ACC112 (cell line): ENCODE measurements around the gene SYNE3.

Source experiments
- H2AFZ ChIP-seq: fragments of 200-600 bp; sonication (generic); one replicate; pipeline ENCODE4 v1.6.0; 2017; ENCODE audit warnings: antibody characterized with exemption, low read length; ENCODE audit not compliant: unreplicated experiment
- H3K27ac ChIP-seq: fragments of 200-600 bp; sonication (generic); 2 replicates; pipeline ENCODE4 v1.5.1; 2014; ENCODE audit warnings: low read depth, mild to moderate bottlenecking, antibody characterized with exemption, low read length, moderate library complexity
- H3K27me3 ChIP-seq: fragments of 200-600 bp; sonication (generic); 2 replicates; pipeline ENCODE4 v1.6.1; 2014; ENCODE audit warnings: mild to moderate bottlenecking, antibody characterized with exemption, low read length, moderate library complexity, mixed read lengths; ENCODE audit not compliant: insufficient read depth
- H3K36me3 ChIP-seq: fragments of 200-600 bp; sonication (generic); 2 replicates; pipeline ENCODE4 v1.6.1; 2016; ENCODE audit warnings: mild to moderate bottlenecking, antibody characterized with exemption, low read length, moderate library complexity, mixed read lengths; ENCODE audit not compliant: insufficient read depth
- H3K4me1 ChIP-seq: fragments of 200-600 bp; sonication (generic); one replicate; pipeline ENCODE4 v1.6.1; 2016; ENCODE audit warnings: low read length, mixed read lengths; ENCODE audit not compliant: insufficient read depth, unreplicated experiment, control insufficient read depth
- H3K4me3 ChIP-seq: fragments of 200-600 bp; sonication (generic); 2 replicates; pipeline ENCODE4 v1.5.1; 2014; ENCODE audit warnings: mild to moderate bottlenecking, low read depth, low read length
- H3K79me2 ChIP-seq: fragments of 200-600 bp; sonication (generic); one replicate; pipeline ENCODE4 v1.6.0; 2016; ENCODE audit warnings: low read length; ENCODE audit not compliant: control insufficient read depth, unreplicated experiment, insufficient read depth

The SYNE3 gene

GRCh38 chr14:95523815-95524448 lies 7.5 kb upstream of the SYNE3 start:
- Histone ChIP-seq H3K79me2 (no peaks in the 10 kb centered on the region), H3K4me3 (peak overlapping the region; percentile 44; the same call in 1 of the 2 replicates), H3K36me3 (no peaks in the 10 kb centered on the region), H2AFZ (no peak overlapping the region), H3K27me3 (no peaks in the 10 kb centered on the region), H3K4me1 (peaks cover 70% of the 10 kb centered on the region), H3K27ac (peak overlapping the region; percentile 89)

GRCh38 chr14:95523051-95523814 lies 6.8 kb upstream of the SYNE3 start:
- H3K79me2 ChIP-seq: no peaks in the 10 kb centered on the region
- H3K27me3 ChIP-seq: no peaks in the 10 kb centered on the region
- no peaks in the 10 kb centered on the region for H3K36me3 ChIP-seq
- H3K4me1 ChIP-seq: peaks cover 76% of the 10 kb centered on the region
- peak overlapping the region; percentile 89 for H3K27ac ChIP-seq
- H2AFZ ChIP-seq: no peak overlapping the region
- H3K4me3 ChIP-seq: peak overlapping the region; percentile 44

- no peaks in the 10 kb centered on the region for H3K36me3 ChIP-seq
- no peak overlapping the region for H3K4me3 ChIP-seq
- no peak overlapping the region for H2AFZ ChIP-seq
- peak overlapping the region; percentile 89; the same call in 1 of the 2 replicates for H3K27ac ChIP-seq
- peaks cover 83% of the 10 kb centered on the region for H3K4me1 ChIP-seq
- no peaks in the 10 kb centered on the region for H3K27me3 ChIP-seq
- no peaks in the 10 kb centered on the region for H3K79me2 ChIP-seq
Measured at GRCh38 chr14:95522556-95522955, 6.1 kb upstream of the SYNE3 start.

- no peaks in the 10 kb centered on the region for H3K36me3 ChIP-seq
- H3K27me3 ChIP-seq: no peaks in the 10 kb centered on the region
- H3K4me1 ChIP-seq: peaks cover 87% of the 10 kb centered on the region
- no peaks in the 10 kb centered on the region for H3K79me2 ChIP-seq
- H2AFZ ChIP-seq: no peak overlapping the region
- H3K4me3 ChIP-seq: no peak overlapping the region
- no peak overlapping the region for H3K27ac ChIP-seq
Measured at GRCh38 chr14:95522116-95522515, 5.7 kb upstream of the SYNE3 start.

GRCh38 chr14:95521001-95521400 lies 4.6 kb upstream of the SYNE3 start:
- no peak overlapping the region for H3K4me3 ChIP-seq
- no peaks in the 10 kb centered on the region for H3K36me3 ChIP-seq
- peaks cover 80% of the 10 kb centered on the region for H3K4me1 ChIP-seq

GRCh38 chr14:95520346-95520745 lies 3.9 kb upstream of the SYNE3 start:
- H3K79me2 ChIP-seq: peaks cover 6% of the 10 kb centered on the region
- peak overlapping the region; percentile 16 for H2AFZ ChIP-seq
- H3K27me3 ChIP-seq: no peaks in the 10 kb centered on the region
- peak overlapping the region; percentile 12; the same call in 1 of the 2 replicates for H3K4me3 ChIP-seq
- H3K4me1 ChIP-seq: peaks cover 80% of the 10 kb centered on the region
- H3K36me3 ChIP-seq: no peaks in the 10 kb centered on the region
- H3K27ac ChIP-seq: peak overlapping the region; percentile 80

More at GRCh38 chr14:95521001-95521400, 4.6 kb upstream of the SYNE3 start:
- Histone ChIP-seq H3K27ac (no peak overlapping the region), H3K27me3 (no peaks in the 10 kb centered on the region), H3K79me2 (no peaks in the 10 kb centered on the region), H2AFZ (no peak overlapping the region)

- H3K4me3 ChIP-seq: peak overlapping the region; percentile 12
- peaks cover 81% of the 10 kb centered on the region for H3K4me1 ChIP-seq
- H3K36me3 ChIP-seq: no peaks in the 10 kb centered on the region
- no peaks in the 10 kb centered on the region for H3K27me3 ChIP-seq
- H3K27ac ChIP-seq: peak overlapping the region; percentile 80
- peak overlapping the region; percentile 16 for H2AFZ ChIP-seq
- peaks cover 12% of the 10 kb centered on the region for H3K79me2 ChIP-seq
Measured at GRCh38 chr14:95519699-95520098, 3.2 kb upstream of the SYNE3 start.

- peak overlapping the region; percentile 80 for H3K27ac ChIP-seq
- peaks cover 19% of the 10 kb centered on the region for H3K79me2 ChIP-seq
- H3K4me3 ChIP-seq: peak overlapping the region; percentile 26; the same call in 1 of the 2 replicates
- no peaks in the 10 kb centered on the region for H3K36me3 ChIP-seq
- peaks cover 70% of the 10 kb centered on the region for H3K4me1 ChIP-seq
- no peaks in the 10 kb centered on the region for H3K27me3 ChIP-seq
- no peak overlapping the region for H2AFZ ChIP-seq
Measured at GRCh38 chr14:95518045-95518751, 1.7 kb upstream of the SYNE3 start.

- H3K4me3 ChIP-seq: peak overlapping the region; percentile 77
- H3K36me3 ChIP-seq: no peaks in the 10 kb centered on the region
- H3K27me3 ChIP-seq: no peaks in the 10 kb centered on the region
- H3K4me1 ChIP-seq: peaks cover 58% of the 10 kb centered on the region
- H2AFZ ChIP-seq: peak overlapping the region; percentile 53
- peak overlapping the region; percentile 3; the same call in 1 of the 2 replicates for H3K27ac ChIP-seq
- peaks cover 19% of the 10 kb centered on the region for H3K79me2 ChIP-seq
Measured at GRCh38 chr14:95515596-95516552, 576 bp downstream of the SYNE3 start.

GRCh38 chr14:95515080-95515489 lies 1.4 kb downstream of the SYNE3 start:
- Histone ChIP-seq H3K36me3 (no peaks in the 10 kb centered on the region), H2AFZ (no peak overlapping the region), H3K79me2 (peaks cover 22% of the 10 kb centered on the region), H3K27ac (no peak overlapping the region), H3K4me3 (peak overlapping the region; percentile 77), H3K4me1 (peaks cover 51% of the 10 kb centered on the region), H3K27me3 (no peaks in the 10 kb centered on the region)
